ENCODE data around the gene ARHGAP45.

The ARHGAP45 gene

DNA sequence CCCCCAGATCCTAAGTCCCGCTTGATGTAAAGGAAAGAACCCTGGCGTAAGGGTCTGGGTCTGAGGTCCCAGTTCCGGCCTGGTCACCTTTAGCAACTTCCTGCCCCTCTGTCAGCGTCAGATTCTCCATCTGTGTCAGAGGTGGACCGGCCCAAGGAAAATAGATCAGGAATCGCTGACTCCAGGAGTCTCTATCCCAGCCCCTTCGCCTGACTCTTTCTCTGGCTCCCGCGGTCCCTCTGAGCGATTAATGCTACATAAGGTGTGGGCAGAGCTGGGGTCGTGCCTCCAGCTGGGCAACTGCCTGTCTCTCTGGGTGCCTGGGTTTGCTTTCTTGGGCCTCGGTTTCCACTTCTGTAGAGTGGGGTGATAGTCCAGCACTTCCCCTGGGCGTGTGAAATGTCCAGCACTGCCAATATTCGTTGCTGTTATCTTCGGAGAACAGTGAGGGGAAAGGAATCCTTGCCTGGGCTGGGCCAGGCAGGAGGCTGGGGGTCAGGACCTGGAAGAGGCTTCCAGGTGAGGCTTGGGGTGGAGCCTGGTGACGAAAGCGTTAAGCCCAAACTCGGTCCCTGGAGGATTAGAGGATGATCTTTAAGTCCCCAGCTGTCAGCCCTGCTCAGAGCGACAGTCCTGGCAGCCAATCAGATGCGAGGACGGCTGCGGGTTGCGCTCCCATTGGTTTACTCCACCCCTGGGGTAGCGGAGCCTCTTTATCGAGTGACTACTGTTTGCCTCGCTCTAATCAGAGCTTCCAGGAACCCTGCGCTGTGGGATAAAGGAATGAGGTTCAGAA, 26.3 kb upstream of the ARHGAP45 start:
- DNase-seq = no peak

DNA sequence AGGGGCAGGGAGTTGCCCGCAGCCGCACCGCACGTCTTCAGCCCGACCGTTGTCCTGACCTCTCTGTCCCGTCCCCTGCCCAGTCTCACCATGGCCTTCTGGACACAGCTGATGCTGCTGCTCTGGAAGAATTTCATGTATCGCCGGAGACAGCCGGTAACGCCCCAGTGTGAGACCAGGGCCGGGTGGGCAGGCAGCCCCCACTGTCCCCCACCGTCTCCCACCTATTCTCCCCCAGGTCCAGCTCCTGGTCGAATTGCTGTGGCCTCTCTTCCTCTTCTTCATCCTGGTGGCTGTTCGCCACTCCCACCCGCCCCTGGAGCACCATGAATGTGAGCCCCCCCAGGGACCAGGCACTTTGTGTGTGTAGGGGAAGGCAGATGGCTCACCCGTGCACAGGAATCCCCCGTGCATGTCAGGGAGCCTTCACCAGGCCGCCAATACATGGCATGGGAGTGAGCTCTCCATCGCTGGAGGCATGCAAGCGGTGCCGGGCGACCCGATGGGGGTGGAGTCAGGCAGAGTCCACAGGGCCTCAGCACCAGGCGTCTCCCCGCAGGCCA, 25.6 kb upstream of the ARHGAP45 start:
- no peak for DNase-seq

DNA sequence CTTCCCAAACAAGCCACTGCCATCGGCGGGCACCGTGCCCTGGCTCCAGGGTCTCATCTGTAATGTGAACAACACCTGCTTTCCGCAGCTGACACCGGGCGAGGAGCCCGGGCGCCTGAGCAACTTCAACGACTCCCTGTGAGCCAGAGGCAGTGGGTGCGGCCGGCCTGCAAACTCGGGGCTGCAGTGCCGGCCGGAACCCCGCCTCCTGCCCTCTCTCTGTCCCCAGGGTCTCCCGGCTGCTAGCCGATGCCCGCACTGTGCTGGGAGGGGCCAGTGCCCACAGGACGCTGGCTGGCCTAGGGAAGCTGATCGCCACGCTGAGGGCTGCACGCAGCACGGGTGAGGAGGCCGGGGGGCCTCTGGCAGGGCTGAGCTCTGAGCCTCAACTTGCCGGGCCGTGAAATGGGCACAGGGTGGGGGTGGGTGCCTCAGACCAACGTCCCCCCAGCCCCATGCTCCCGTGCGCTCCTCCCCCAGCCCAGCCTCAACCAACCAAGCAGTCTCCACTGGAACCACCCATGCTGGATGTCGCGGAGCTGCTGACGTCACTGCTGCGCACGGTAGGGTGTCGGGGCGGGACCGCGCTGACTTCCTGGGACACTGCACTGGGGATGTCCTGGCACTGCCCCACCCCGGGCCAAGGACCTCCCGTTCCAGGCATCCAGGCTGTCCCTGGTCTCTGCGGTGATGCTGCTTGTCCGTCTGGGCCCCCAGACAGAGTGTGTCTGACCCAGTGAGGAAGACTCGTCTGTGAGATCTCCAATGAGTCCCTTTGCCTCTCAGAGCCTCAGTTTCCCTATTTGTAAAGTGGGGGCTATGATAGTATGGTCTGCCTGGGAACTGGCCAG, 24.9 kb upstream of the ARHGAP45 start:
- DNase-seq = no peak

DNA sequence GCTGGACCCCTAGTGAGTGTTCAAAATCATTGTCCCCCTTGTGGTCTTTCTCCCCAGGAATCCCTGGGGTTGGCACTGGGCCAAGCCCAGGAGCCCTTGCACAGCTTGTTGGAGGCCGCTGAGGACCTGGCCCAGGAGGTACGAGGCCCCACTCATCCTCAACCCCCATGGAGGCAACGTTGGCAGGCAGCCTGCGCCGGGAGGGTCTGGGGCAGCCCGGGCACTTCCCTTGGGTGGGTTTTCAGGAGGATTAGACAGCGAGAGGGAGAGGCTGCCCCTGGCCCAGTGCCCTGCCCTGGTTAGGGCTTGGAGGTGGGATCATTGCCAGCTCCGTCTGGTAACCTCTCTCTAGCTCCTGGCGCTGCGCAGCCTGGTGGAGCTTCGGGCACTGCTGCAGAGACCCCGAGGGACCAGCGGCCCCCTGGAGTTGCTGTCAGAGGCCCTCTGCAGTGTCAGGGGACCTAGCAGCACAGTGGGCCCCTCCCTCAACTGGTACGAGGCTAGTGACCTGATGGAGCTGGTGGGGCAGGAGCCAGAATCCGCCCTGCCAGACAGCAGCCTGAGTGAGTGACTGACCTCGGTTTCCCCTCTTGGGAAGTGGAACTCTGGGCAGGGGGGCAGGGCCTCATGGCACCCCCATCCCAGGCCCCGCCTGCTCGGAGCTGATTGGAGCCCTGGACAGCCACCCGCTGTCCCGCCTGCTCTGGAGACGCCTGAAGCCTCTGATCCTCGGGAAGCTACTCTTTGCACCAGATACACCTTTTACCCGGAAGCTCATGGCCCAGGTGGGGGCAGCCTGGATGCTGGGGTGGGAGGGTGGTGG, 24.1 kb upstream of the ARHGAP45 start:
- no peak for DNase-seq

DNA sequence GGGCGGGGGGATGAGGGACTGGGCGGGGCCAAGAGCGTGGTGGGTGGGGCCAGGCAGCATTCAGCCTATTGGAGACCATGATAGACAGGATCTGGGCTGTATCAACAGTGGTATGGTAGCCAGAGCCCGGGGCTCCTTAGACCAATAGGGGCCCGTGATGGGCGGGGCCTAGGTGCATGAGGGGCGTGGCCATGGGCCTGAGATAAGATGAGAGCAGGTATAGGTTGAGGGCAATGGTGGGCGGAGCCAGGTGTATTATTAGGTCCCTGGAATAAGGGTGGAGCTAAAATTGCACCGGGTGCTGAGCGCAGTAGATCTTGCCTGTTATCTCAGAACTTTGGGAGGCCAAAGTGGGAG, 21.7 kb upstream of the ARHGAP45 start:
- no peak for DNase-seq

DNA sequence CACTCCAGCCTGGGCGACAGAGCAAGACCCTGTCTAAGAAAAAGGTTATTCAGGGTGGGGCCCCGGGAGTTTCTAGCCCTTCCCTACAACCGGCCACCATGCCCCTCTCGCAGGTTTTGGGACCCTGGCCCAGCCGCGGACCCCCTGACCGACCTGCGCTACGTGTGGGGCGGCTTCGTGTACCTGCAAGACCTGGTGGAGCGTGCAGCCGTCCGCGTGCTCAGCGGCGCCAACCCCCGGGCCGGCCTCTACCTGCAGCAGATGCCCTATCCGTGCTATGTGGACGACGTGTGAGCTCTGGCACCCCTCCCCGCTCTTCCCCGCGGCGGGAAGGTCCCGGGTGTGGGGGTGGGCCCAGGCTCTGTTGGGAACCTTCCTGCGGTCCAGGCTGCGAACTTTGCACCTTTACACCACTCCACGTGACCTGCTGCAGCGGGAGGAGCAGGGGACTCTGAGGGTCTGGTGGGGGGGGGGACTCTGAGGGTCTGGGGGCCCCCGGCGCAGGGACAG, 20.8 kb upstream of the ARHGAP45 start:
- DNase-seq = no peak

DNA sequence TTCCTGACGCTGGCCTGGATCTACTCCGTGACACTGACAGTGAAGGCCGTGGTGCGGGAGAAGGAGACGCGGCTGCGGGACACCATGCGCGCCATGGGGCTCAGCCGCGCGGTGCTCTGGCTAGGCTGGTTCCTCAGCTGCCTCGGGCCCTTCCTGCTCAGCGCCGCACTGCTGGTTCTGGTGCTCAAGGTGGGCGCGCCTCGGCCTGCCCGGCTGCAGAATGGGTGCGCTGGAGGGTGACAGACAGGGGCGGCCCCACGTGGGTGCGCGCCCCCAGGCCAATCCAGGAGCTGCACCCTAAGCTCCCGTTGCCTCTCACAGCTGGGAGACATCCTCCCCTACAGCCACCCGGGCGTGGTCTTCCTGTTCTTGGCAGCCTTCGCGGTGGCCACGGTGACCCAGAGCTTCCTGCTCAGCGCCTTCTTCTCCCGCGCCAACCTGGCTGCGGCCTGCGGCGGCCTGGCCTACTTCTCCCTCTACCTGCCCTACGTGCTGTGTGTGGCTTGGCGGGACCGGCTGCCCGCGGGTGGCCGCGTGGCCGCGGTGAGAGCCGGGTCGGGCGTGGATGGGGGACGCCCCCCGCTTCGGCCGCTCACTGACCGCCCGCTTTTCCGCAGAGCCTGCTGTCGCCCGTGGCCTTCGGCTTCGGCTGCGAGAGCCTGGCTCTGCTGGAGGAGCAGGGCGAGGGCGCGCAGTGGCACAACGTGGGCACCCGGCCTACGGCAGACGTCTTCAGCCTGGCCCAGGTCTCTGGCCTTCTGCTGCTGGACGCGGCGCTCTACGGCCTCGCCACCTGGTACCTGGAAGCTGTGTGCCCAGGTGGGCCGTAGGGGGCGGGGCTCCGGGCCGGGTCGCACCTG, 19.9 kb upstream of the ARHGAP45 start:
- DNase-seq = no peak

DNA sequence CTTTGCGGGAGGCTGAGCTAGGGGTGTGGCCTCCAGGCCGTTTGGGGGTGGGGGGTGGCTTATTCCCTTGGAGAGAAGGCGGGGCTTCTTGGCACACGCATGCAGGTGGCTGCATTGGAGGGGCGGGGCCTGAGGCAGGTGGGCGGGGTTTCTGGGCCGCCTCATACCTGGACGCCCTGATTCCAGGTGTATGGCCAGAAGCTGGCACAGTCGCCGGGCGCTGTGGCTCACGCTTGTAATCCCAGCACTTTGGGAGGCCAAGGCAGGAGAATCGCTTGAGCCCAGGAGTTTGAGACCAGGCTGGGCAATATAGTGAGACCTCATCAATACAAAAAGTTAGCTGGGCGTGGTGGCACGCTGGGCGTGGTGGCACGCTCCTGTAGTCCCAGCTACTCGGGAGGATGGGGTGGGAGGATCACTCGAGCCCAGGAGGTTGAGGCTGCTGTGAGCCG, 19.2 kb upstream of the ARHGAP45 start:
- DNase-seq = no peak

DNA sequence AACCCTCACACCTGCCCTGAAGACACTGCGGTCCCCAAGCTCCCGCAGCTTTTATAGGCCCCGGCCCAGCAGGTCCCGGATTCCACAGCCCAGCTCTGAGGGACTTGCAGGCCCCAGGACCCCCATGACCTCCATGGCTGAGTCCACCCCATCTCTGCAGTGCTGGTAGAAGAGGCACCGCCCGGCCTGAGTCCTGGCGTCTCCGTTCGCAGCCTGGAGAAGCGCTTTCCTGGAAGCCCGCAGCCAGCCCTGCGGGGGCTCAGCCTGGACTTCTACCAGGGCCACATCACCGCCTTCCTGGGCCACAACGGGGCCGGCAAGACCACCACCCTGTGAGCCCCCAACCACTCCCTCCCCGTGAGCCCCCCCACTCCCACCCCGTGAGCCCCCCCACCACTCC, 17.9 kb upstream of the ARHGAP45 start:
- DNase-seq = no peak

DNA sequence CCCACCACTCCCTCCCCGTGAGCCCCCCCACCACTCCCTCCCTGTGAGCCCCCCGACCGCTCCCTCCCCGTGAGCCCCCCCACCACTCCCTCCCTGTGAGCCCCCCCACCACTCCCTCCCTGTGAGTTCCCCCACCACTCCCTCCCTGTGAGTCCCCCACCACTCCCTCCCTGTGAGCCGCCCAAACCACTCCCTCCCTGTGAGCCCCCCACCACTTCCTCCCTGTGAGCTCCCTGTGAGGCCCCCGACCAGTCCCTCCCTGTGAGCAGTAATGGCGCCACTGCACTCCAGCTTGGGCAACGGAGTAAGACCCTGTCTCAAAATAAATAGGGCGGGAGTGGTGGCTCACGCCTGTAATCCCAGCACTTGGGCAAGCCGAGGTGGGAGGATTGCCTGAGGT, 17.2 kb upstream of the ARHGAP45 start:
- DNase-seq = no peak

DNA sequence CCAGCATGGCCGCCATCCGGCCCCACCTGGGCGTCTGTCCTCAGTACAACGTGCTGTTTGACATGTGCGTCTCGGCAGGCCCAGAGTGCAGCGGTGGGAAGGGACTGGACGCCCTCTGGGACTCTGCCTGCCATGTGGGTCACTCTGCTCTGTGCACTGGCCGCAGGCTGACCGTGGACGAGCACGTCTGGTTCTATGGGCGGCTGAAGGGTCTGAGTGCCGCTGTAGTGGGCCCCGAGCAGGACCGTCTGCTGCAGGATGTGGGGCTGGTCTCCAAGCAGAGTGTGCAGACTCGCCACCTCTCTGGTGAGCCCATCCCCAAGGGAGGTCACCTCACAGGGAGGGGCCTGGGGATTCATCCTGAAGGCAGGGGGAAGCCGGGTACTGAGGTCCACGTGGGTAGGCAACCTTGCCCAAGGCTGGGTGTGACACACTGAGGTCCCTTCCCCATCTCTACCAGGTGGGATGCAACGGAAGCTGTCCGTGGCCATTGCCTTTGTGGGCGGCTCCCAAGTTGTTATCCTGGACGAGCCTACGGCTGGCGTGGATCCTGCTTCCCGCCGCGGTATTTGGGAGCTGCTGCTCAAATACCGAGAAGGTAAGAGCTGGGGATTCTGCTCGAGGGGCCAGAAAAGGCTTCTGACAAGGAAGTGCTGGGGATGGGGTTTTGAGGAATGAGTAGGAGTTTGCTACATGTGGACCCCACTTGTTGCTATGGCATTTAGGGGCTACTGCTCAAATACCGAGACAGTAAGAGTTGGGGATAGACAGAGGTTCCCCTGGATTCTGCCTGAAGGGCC, 15.8 kb upstream of the ARHGAP45 start:
- no peak for DNase-seq

DNA sequence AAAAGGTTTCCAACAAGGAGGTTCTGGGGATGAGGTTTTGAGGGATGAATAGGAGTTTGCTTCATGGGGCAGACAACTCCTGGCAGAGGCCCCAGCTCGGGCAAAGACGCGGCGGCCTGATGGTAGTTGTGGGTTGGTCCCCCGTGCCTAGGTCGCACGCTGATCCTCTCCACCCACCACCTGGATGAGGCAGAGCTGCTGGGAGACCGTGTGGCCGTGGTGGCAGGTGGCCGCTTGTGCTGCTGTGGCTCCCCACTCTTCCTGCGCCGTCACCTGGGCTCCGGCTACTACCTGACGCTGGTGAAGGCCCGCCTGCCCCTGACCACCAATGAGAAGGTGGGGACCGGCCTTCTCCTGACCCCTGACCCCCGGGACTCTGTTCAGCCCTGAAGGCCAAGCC, 15.2 kb upstream of the ARHGAP45 start:
- no peak for DNase-seq

DNA sequence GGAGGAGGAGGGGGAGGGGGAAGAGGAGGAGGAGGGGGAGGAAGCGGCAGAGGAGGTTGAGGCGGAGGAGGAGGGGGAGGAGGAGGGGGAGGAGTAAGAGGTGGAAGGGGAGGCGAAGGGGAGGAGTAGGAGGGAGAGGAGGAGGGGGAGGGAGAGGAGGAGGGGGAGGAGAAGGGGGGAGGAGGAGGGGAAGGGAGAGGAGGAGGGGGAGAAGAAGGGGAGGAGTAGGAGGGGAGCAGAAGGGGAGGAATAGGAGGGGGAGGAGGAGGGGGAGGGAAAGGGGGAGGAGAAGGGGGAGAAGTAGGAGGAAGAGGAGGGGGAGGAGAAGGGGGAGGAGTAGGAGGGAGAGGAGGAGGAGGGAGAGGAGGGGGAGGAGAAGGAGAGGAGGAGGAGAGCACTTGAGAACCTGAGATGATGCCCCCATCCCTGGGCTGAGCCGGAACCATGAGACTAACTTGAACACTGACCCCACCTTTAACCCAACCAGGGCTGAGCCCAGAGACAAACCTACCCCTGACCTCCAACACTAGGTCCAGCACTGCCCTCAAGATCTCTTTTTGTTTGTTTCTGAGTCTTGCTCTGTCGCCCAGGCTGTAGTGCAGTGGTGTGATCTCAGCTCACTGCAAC, 14.5 kb upstream of the ARHGAP45 start:
- DNase-seq = no peak

DNA sequence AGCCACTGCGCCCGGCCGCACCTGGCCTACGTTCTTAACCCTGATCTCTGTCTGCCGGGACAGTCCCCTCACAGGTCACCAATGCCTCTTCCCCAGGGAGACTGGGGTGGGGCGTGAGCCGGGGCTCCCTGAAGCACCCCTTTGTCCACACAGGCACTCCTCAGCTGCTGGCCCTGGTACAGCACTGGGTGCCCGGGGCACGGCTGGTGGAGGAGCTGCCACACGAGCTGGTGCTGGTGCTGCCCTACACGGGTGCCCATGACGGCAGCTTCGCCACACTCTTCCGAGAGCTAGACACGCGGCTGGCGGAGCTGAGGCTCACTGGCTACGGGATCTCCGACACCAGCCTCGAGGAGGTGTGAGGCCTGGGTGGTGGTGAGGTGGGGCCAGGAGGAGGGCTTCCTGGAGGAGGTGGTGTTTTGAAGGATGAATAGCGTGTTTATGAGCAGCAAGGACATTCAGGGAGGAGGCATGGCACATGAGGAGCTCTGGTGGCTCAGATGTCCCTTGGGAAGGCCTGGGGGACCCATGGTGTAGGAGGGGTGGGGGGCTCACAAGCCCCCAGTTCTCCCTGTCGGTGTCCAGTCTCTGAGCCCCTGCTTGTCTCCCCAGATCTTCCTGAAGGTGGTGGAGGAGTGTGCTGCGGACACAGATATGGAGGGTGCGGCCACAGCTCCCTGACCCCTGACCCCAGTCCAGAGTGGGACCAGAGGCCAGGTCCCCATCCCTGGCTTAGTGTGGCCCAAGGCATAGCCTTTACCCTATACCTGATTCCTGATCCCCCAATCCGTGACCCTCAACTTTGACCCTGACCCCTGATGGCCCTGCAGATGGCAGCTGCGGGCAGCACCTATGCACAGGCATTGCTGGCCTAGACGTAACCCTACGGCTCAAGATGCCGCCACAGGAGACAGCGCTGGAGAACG, 13.5 kb upstream of the ARHGAP45 start:
- DNase-seq = no peak

DNA sequence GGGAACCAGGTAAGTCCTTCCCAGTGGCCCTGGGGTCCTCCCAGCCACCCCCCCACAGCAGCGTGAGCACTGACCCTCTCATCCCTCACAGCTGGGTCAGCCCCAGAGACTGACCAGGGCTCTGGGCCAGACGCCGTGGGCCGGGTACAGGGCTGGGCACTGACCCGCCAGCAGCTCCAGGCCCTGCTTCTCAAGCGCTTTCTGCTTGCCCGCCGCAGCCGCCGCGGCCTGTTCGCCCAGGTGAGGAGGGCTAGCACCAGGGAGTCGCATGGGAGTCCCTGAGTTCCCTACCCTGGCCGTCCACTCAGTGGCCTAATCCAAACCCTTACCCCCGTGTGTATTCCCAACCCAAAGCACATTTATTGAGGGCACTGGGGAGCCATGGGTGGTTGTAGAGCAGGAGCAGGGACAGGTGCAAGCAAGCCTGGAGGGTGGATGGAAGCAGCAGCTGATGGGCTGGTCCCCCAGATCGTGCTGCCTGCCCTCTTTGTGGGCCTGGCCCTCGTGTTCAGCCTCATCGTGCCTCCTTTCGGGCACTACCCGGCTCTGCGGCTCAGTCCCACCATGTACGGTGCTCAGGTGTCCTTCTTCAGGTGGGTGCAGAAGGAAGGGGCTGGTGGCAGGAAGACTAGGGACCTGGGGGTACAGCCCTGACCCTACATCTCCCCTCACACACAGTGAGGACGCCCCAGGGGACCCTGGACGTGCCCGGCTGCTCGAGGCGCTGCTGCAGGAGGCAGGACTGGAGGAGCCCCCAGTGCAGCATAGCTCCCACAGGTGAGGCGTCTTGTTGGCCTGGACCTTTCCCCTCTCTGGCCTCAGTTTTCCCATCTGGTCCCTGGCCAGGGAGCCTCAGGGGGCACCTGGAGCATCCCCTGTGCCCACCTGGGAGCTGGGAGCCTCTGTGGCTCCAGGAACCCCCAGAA, 12.6 kb upstream of the ARHGAP45 start:
- no peak for DNase-seq

DNA sequence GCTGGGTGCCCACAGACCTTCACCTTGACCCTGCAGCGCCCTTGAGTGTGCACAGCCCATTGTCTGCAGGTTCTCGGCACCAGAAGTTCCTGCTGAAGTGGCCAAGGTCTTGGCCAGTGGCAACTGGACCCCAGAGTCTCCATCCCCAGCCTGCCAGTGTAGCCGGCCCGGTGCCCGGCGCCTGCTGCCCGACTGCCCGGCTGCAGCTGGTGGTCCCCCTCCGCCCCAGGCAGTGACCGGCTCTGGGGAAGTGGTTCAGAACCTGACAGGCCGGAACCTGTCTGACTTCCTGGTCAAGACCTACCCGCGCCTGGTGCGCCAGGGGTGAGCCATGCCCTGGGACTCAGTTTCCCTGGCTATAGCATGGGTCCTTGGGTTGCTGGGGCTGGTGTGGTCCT, 11.9 kb upstream of the ARHGAP45 start:
- DNase-seq = no peak

DNA sequence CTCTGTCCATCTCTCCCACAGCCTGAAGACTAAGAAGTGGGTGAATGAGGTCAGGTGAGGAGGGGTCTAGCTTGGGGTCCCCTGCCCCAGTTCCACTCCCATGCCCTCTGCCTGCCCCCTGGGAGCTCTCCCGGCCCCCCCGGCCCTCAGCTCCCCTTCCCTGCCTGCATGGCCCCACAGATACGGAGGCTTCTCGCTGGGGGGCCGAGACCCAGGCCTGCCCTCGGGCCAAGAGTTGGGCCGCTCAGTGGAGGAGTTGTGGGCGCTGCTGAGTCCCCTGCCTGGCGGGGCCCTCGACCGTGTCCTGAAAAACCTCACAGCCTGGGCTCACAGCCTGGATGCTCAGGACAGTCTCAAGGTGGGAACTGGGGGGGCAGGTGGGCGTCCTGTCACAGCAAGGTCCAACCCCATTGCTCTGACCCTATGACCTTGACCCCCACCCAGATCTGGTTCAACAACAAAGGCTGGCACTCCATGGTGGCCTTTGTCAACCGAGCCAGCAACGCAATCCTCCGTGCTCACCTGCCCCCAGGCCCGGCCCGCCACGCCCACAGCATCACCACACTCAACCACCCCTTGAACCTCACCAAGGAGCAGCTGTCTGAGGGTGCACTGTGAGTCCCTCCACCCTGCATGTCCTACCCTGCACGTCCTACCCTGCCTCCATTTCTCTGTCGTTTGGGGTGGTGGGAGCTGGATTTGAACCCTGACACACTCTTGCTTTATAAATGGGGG, 10.9 kb upstream of the ARHGAP45 start:
- no peak for DNase-seq

Data from cortex of kidney (tissue), 1 donor.